SU-DHL-6 (cell line): Measurements from ENCODE around the gene PLAAT2.
"Not testable (repeated sequence)": the region's sequence is repeated elsewhere in the genome, so short reads cannot be mapped to it uniquely, and the experiment has no call there.

Source experiments
- H2AFZ ChIP-seq: fragments of 200-600 bp; sonication (generic); 2 replicates; pipeline ENCODE4 v1.6.1; 2014; ENCODE audit warnings: low read depth, mild to moderate bottlenecking, moderate library complexity, mixed read lengths, antibody characterized with exemption, low read length; ENCODE audit not compliant: severe bottlenecking
- H3F3A ChIP-seq: fragments of 200-600 bp; shearing (Covaris generic); 2 replicates; pipeline ENCODE4 v1.6.0; 2016; ENCODE audit warnings: antibody characterized with exemption, mild to moderate bottlenecking; ENCODE audit not compliant: insufficient read depth
- H3K27ac ChIP-seq: fragments of 200-600 bp; sonication (generic); 2 replicates; pipeline ENCODE4 v1.5.1; 2016; ENCODE audit warnings: low read depth, mild to moderate bottlenecking, low read length, moderate library complexity, mixed read lengths
- H3K27me3 ChIP-seq: fragments of 200-600 bp; sonication (generic), shearing (Covaris generic); 2 replicates; pipeline ENCODE4 v1.6.0; 2014; ENCODE audit warnings: mild to moderate bottlenecking, low read length
- H3K36me3 ChIP-seq: fragments of 200-600 bp; sonication (generic); 2 replicates; pipeline ENCODE4 v1.6.1; 2014; ENCODE audit warnings: mild to moderate bottlenecking, low read length, mixed read lengths
- H3K4me2 ChIP-seq: fragments of 300-600, 200-600 bp; shearing (Covaris generic), sonication (generic); 2 replicates; pipeline ENCODE4 v1.6.0; 2014; ENCODE audit warnings: low read length, low read depth, mild to moderate bottlenecking; ENCODE audit not compliant: poor library complexity, severe bottlenecking
- H3K4me3 ChIP-seq: fragments of 200-600 bp; sonication (generic); 2 replicates; pipeline ENCODE4 v1.5.1; 2014; ENCODE audit warnings: antibody characterized with exemption, low read length, mild to moderate bottlenecking, mixed read lengths; ENCODE audit not compliant: insufficient read depth, poor library complexity, severe bottlenecking
- H3K79me2 ChIP-seq: fragments of 200-600 bp; sonication (generic); 2 replicates; pipeline ENCODE4 v1.6.1; 2014; ENCODE audit warnings: mild to moderate bottlenecking, low read length, moderate library complexity; ENCODE audit not compliant: insufficient read depth
- H3K9ac ChIP-seq: fragments of 200-600 bp; sonication (generic); 2 replicates; pipeline ENCODE4 v1.7.0; 2014; ENCODE audit warnings: mild to moderate bottlenecking, low read length
- H3K9me2 ChIP-seq: fragments of 200-600 bp; sonication (generic); replicated peaks from 2 replicates; pipeline ENCODE4 v1.6.1; 2014; ENCODE audit warnings: low read length; ENCODE audit not compliant: insufficient read depth
- H3K9me3 ChIP-seq: fragments of 200-600 bp; sonication (generic); 2 replicates; pipeline ENCODE4 v1.6.1; 2014; ENCODE audit warnings: low read length, mixed read lengths; ENCODE audit not compliant: insufficient read depth
- H4K20me1 ChIP-seq: fragments of 200-600 bp; sonication (generic); 2 replicates; pipeline ENCODE4 v1.6.1; 2014; ENCODE audit warnings: low read depth, mild to moderate bottlenecking, antibody characterized with exemption, low read length, moderate library complexity, mixed read lengths
- CTCF ChIP-seq: fragments of 200-600 bp; sonication (generic); IDR thresholded peaks from one replicate; pipeline ENCODE4 v1.5.1; 2017; ENCODE audit warnings: antibody characterized with exemption, mild to moderate bottlenecking, low read length, moderate library complexity; ENCODE audit not compliant: insufficient read depth, poor library complexity, severe bottlenecking
- EZH2phosphoT487 ChIP-seq: fragments of 200-600 bp; sonication (generic), shearing (Covaris generic); conservative IDR thresholded peaks from 2 replicates; pipeline ENCODE4 v1.6.1; 2018; ENCODE audit warnings: mild to moderate bottlenecking, antibody characterized with exemption, low read length, moderate library complexity, mixed read lengths

PLAAT2 gene

GRCh38 chr11:63549411-63549810, 13.8 kb downstream of the PLAAT2 start:
- H3K9me2 ChIP-seq, result no peaks in the 10 kb centered on the region
- no peaks in the 10 kb centered on the region for H3K27me3 ChIP-seq
- no peak overlapping the region for H2AFZ ChIP-seq
- no peaks in the 10 kb centered on the region for H3K79me2 ChIP-seq
- no peak overlapping the region for H3K27ac ChIP-seq
- H3K36me3 ChIP-seq, result no peaks in the 10 kb centered on the region
- no peaks in the 10 kb centered on the region for H3K9me3 ChIP-seq
- no peak overlapping the region for H3K4me3 ChIP-seq
- H4K20me1 ChIP-seq, result no peaks in the 10 kb centered on the region
- H3K9ac ChIP-seq, result no peak overlapping the region
- no peaks in the 10 kb centered on the region for H3F3A ChIP-seq
- TF ChIP-seq EZH2phosphoT487 (no peak), CTCF (no peak)
- H3K4me2 ChIP-seq, result no peak overlapping the region

GRCh38 chr11:63548178-63548577, 15.0 kb downstream of the PLAAT2 start:
- no peak for TF ChIP-seq CTCF
- TF ChIP-seq EZH2phosphoT487, result no peak
- Histone ChIP-seq H3K27me3 (no peaks in the 10 kb centered on the region), H3K9ac (no peak overlapping the region)

GRCh38 chr11:63547061-63547460, 16.1 kb downstream of the PLAAT2 start:
- no peaks in the 10 kb centered on the region for H4K20me1 ChIP-seq
- H3K9me3 ChIP-seq, result no peaks in the 10 kb centered on the region
- no peaks in the 10 kb centered on the region for H3K36me3 ChIP-seq
- TF ChIP-seq EZH2phosphoT487 (no peak), CTCF (no peak)
- no peak overlapping the region for H3K4me3 ChIP-seq
- no peak overlapping the region for H3K27ac ChIP-seq
- H2AFZ ChIP-seq, result no peak overlapping the region
- H3K9me2 ChIP-seq, result no peaks in the 10 kb centered on the region
- H3K27me3 ChIP-seq, result no peaks in the 10 kb centered on the region
- no peak overlapping the region for H3K9ac ChIP-seq
- H3K4me2 ChIP-seq, result no peak overlapping the region
- no peaks in the 10 kb centered on the region for H3F3A ChIP-seq
- H3K79me2 ChIP-seq, result no peaks in the 10 kb centered on the region

More at GRCh38 chr11:63548178-63548577, 15.0 kb downstream of the PLAAT2 start:
- no peak overlapping the region for H3K4me3 ChIP-seq
- H3K79me2 ChIP-seq, result no peaks in the 10 kb centered on the region
- no peak overlapping the region for H2AFZ ChIP-seq
- H3F3A ChIP-seq, result no peaks in the 10 kb centered on the region
- H3K4me2 ChIP-seq, result no peak overlapping the region
- H3K9me2 ChIP-seq, result no peaks in the 10 kb centered on the region
- H4K20me1 ChIP-seq, result no peaks in the 10 kb centered on the region
- H3K9me3 ChIP-seq, result no peaks in the 10 kb centered on the region
- H3K27ac ChIP-seq, result no peak overlapping the region
- H3K36me3 ChIP-seq, result no peaks in the 10 kb centered on the region

DNA sequence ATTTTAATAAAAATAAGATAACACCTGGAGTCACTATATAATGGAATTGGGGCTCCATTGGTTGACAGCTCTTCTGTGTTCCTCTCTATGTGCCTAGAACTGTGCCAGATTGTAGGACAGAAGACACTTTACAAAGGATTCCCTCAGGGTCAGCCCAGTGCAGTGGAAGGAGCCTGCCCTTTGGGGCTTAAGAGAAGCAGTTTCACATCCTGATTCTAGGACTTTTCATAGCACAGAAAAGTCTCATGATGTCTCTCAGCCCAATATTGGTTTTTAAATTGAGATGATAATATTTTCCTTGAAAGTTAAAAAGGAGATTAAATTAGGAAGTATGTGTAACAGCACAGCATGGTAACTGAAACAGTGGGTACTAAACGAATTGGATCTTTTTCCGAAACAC, 19.5 kb downstream of the PLAAT2 start:
- Histone ChIP-seq H3K79me2 (no peaks in the 10 kb centered on the region), H3K9me3 (no peaks in the 10 kb centered on the region), H3K36me3 (no peaks in the 10 kb centered on the region), H3K27ac (no peak overlapping the region), H4K20me1 (no peaks in the 10 kb centered on the region), H3K4me3 (no peak overlapping the region), H3K9ac (no peak overlapping the region), H3K4me2 (no peak overlapping the region), H3K9me2 (no peaks in the 10 kb centered on the region), H3K27me3 (no peaks in the 10 kb centered on the region), H3F3A (no peaks in the 10 kb centered on the region), H2AFZ (no peak overlapping the region)
- TF ChIP-seq CTCF, result no peak
- no peak for TF ChIP-seq EZH2phosphoT487

GRCh38 chr11:63542506-63542905, 20.7 kb downstream of the PLAAT2 start:
- H3K9ac ChIP-seq, H4K20me1 ChIP-seq, H2AFZ ChIP-seq: not testable (repeated sequence)

More at GRCh38 chr11:63542506-63542905, 20.7 kb downstream of the PLAAT2 start:
- H3F3A ChIP-seq, H3K9me3 ChIP-seq, H3K36me3 ChIP-seq, H3K9me2 ChIP-seq, H3K4me3 ChIP-seq, H3K79me2 ChIP-seq, H3K27me3 ChIP-seq, H3K27ac ChIP-seq, H3K4me2 ChIP-seq: not testable (repeated sequence)
